Measurements from ENCODE around the gene EPHA4. TPM values are rescaled to one million over a fixed set of nuclear protein-coding genes. Genes with fewer than 3 reads are reported as not detected.
A peak's percentile ranks its signal among the peaks of the same experiment; 100 is the strongest.
"Not testable (repeated sequence)": the region's sequence is repeated elsewhere in the genome, so short reads cannot be mapped to it uniquely, and the experiment has no call there.

EPHA4 gene
- polyA plus RNA-seq, 3 donors = 53.1 to 59.1 (median 54.9) TPM

GRCh38 chr2:221513232-221513631 lies 58.9 kb downstream of the EPHA4 start:
- no peak for DNase-seq (ENCODE audit: low read depth in 3 of 3, low spot score in 2 of 3)

- not testable (repeated sequence) for DNase-seq (ENCODE audit: low read depth in 3 of 3, low spot score in 2 of 3)
These were observed 60.8 kb downstream of the EPHA4 start for GRCh38 chr2:221511325-221511724.

DNA sequence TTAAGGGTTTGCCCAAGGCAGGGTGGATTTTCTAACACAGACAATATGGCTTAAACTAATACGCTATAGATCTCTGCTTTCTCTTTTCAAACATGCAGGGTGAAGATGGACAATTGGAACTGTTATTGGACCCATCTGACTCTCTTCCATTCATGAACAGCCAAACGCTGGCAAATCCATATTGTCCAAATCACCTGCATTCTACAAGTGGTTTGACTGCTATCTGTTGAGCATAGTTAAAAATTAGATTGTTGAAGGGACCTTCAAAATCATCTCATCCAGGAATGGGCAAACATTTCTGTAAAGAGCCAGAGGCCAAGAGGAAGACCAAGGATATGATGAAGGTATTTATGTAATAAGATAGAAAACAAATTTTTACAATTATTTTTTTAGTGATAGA lies 65.6 kb downstream of the EPHA4 start:
- DNase-seq (ENCODE audit: low read depth in 3 of 3, low spot score in 2 of 3) = no peak

- no peak for DNase-seq (ENCODE audit: low read depth in 3 of 3, low spot score in 2 of 3)
These were observed 66.5 kb downstream of the EPHA4 start for GRCh38 chr2:221505605-221506004.

DNA sequence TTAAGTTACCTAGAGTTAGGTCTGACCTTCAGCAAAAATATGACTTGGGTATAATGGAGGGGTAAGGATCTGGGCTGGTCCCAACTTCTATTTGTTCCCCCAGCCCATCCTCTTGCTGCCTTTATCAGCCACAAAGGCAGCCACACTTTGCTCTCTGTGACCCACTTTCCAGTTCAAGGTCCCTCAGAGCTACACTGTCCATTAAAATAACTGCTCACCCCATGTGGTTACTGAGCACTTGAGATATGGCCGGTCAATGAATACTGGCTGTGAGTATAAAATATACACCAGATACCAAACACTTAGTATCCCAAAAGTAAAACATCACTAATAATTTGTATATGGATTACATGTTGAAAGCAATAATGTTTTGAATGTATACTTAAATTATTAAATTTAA lies 67.2 kb downstream of the EPHA4 start:
- DNase-seq (ENCODE audit: low read depth in 3 of 3, low spot score in 2 of 3) = no peak

DNA sequence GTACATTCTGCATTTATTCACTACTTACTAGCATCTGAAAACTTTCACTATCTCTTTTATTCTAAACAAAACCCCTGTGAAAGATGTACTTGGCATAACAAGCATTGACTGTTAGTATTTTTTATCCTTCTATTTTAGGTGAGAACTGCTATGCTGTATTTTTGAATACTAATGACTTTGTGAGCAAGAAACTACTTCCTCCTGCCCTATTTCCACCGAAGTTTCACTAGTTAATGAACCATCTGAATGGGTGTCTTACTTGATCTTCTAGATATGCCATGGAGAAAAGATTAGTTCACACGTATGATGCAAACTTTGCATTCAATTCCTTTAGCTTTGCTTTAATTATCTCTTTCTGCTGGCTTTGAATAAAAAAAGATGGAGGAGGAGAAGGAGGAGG lies 68.1 kb downstream of the EPHA4 start:
- no peak for DNase-seq (ENCODE audit: low read depth in 3 of 3, low spot score in 2 of 3)

- peak in 2 of 3 donors; percentile 51 to 59 for DNase-seq (ENCODE audit: low read depth in 3 of 3, low spot score in 2 of 3)
These were observed 69.7 kb downstream of the EPHA4 start for GRCh38 chr2:221502270-221503010.

DNA sequence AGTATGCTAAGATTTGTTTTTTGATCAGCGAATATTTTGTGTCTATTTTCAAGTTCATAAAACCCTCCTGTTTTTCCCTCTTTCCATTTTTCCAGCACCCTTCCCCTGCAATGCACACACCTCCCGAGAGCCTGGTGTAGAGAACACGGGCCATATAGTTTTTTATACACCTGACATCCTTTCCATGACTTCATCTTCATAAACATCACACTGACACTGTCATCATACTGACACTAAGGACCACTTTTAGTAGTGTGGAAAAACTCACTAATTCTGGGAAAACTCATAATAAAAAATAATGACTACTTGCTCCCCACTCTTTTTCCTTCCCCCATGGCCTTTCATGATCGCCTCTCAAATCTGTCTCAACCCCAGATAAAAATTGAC lies 70.2 kb downstream of the EPHA4 start:
- DNase-seq (ENCODE audit: low read depth in 3 of 3, low spot score in 2 of 3) = no peak

GRCh38 chr2:221501210-221501882 lies 70.8 kb downstream of the EPHA4 start:
- no peak for DNase-seq (ENCODE audit: low read depth in 3 of 3, low spot score in 2 of 3)

GRCh38 chr2:221500501-221501209 lies 71.4 kb downstream of the EPHA4 start:
- no peak for DNase-seq (ENCODE audit: low read depth in 3 of 3, low spot score in 2 of 3)

DNA sequence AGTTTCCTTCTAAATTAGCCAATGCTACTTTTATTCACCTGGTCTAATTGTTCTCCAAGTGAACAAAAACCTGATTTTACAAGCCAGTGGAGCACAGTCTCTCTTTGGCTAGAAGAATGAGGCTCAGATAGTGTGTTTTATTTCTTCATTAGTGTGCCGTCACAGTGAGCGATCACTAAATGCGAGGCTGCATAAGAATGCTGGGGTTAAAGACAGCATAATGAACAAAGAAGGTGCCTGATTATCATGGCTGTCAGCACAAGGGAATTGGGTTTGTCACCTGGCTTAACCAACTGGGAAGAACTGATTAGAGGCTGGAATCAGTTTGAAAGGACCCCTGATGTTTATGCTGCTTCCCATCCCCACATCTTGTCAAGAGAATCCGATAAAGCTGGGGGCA lies 76.4 kb downstream of the EPHA4 start:
- no peak for DNase-seq (ENCODE audit: low read depth in 3 of 3, low spot score in 2 of 3)

GRCh38 chr2:221494556-221494955 lies 77.5 kb downstream of the EPHA4 start:
- DNase-seq (ENCODE audit: low read depth in 3 of 3, low spot score in 2 of 3) = no peak

DNA sequence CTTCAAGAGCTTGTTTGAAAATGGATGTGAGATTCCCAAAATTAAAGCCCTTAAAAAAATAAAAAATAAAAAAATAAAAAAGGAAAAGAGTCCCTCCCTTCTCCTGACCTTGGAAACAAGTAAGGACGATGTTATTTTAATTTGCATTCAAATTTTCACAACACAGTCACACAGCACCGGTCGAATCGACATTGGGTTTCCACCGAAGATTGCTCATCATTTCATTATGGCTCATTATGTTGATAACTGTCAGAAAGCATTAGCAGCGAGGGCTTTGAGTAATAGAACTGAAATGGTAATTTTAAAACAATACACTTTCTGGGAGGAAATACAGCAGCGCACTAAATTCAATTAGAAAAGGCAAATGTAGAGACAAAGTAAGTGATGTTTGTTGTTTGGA lies 78.7 kb downstream of the EPHA4 start:
- no peak for DNase-seq (ENCODE audit: low read depth in 3 of 3, low spot score in 2 of 3)

GRCh38 chr2:221492636-221493035 lies 79.5 kb downstream of the EPHA4 start:
- DNase-seq (ENCODE audit: low read depth in 3 of 3, low spot score in 2 of 3) = no peak

- no peak for DNase-seq (ENCODE audit: low read depth in 3 of 3, low spot score in 2 of 3)
These were observed 81.5 kb downstream of the EPHA4 start for GRCh38 chr2:221490506-221491060.

GRCh38 chr2:221488136-221488807 lies 83.8 kb downstream of the EPHA4 start:
- no peak for DNase-seq (ENCODE audit: low read depth in 3 of 3, low spot score in 2 of 3)

DNA sequence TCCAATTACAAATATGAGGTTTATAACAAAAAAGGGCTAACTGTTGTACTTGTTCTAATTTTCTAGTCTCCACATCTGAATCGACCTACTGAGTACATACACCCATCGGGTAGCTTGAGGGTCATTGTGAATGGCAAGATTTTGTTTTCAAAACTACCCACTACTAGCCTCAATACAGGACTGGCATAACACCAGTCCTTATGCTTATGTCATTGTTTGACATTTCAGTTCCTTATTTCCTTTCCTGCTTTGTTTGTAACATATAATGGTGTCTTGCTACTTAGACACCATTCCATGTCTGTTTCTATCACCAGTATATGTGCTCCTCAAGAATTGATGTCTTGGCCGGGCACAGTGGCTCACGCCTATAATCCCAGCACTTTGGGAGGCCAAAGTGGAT lies 86.0 kb downstream of the EPHA4 start:
- no peak for DNase-seq (ENCODE audit: low read depth in 3 of 3, low spot score in 2 of 3)

- DNase-seq (ENCODE audit: low read depth in 3 of 3, low spot score in 2 of 3) = no peak
These were observed 86.6 kb downstream of the EPHA4 start for GRCh38 chr2:221485503-221485870.

GRCh38 chr2:221484761-221485502 lies 87.2 kb downstream of the EPHA4 start:
- no peak for DNase-seq (ENCODE audit: low read depth in 3 of 3, low spot score in 2 of 3)
